Measurements from ENCODE around the gene CALR3.

Gene CALR3

DNA sequence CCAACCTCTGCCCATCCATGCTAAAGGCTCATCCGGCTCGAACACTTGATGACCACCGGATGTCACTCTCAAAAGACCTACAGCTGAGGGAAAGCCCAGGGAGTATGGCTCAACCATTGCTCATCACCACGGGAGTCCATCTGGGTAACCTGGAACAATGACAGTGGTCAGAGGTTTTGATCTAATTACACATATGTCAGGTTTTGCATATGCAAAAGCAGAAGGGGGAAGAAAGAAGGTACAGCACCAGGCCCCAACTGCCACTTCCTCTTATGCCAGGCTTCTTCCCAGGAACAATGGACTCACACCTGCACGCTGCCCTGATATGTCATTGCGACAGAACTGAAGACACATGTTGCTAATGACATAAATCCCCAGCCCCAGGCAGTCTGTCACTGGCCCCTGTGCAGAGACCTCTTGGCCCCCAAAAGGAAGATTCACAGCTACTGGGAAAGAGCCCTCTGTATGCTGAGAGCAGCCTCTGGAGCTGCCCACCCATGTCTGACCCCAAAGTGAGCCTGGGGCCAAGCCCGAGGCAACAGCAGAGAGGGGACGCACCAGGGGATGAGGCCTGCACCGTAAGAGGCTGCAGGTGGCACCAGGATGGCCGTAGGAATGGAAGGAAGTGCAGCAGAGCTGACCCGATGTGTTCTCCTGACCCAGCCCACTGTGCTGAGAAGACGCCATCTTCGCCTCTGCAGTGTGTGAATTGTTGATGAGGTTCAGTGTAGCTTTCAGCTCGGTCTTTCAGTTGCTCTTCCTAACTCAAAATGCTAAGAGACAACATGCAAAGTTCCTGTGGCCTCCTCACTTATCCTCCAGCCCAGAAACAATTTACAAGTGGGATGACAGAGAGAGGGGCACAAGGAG, 50.5 kb downstream of the CALR3 start:
- TF ChIP-seq, protein P1, sequence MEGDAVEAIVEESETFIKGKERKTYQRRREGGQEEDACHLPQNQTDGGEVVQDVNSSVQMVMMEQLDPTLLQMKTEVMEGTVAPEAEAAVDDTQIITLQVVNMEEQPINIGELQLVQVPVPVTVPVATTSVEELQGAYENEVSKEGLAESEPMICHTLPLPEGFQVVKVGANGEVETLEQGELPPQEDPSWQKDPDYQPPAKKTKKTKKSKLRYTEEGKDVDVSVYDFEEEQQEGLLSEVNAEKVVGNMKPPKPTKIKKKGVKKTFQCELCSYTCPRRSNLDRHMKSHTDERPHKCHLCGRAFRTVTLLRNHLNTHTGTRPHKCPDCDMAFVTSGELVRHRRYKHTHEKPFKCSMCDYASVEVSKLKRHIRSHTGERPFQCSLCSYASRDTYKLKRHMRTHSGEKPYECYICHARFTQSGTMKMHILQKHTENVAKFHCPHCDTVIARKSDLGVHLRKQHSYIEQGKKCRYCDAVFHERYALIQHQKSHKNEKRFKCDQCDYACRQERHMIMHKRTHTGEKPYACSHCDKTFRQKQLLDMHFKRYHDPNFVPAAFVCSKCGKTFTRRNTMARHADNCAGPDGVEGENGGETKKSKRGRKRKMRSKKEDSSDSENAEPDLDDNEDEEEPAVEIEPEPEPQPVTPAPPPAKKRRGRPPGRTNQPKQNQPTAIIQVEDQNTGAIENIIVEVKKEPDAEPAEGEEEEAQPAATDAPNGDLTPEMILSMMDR (IDR thresholded peaks at IDR 0.05; ENCODE audit: unreplicated experiment in 3 of 3), result no peak
- H3K9me3 Mint-ChIP-seq, result no peaks in the 10 kb centered on the region
- no peak overlapping the region for H3K4me3 Mint-ChIP-seq
- H3K36me3 Mint-ChIP-seq (ENCODE audit: low read depth), result peaks cover 13% of the 10 kb centered on the region
- peaks cover 47% of the 10 kb centered on the region for H3K4me1 Mint-ChIP-seq
- peak overlapping the region; percentile 97 to 98 (median 98) for H3K27ac Mint-ChIP-seq
- no peaks in the 10 kb centered on the region for H3K27me3 Mint-ChIP-seq (ENCODE audit: low read depth)

DNA sequence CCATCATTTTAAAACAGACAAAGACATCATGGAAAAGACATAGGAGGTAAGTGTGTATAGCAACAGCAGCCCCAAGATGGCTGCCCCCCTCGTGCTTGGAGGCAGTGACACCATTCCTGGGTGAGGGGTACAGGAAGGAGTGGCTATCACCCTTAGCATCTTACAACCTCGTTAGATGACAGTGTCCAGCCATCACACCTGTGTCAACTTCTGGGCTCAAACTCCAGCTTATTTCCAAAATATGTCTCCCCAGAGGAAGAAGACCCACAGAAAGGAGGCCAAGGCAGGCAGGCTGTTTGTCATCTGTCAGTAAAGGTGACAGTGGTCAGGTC, 51.7 kb downstream of the CALR3 start:
- peak overlapping the region in 1 of 3 experiments; percentile 33 for H3K27ac Mint-ChIP-seq
- peaks cover 47% of the 10 kb centered on the region for H3K4me1 Mint-ChIP-seq
- TF ChIP-seq, protein P1 (IDR thresholded peaks at IDR 0.05; ENCODE audit: unreplicated experiment in 3 of 3), result no peak
- no peak overlapping the region for H3K4me3 Mint-ChIP-seq
- H3K36me3 Mint-ChIP-seq (ENCODE audit: low read depth), result peaks cover 17% of the 10 kb centered on the region
- no peaks in the 10 kb centered on the region for H3K9me3 Mint-ChIP-seq
- H3K27me3 Mint-ChIP-seq (ENCODE audit: low read depth), result no peaks in the 10 kb centered on the region

DNA sequence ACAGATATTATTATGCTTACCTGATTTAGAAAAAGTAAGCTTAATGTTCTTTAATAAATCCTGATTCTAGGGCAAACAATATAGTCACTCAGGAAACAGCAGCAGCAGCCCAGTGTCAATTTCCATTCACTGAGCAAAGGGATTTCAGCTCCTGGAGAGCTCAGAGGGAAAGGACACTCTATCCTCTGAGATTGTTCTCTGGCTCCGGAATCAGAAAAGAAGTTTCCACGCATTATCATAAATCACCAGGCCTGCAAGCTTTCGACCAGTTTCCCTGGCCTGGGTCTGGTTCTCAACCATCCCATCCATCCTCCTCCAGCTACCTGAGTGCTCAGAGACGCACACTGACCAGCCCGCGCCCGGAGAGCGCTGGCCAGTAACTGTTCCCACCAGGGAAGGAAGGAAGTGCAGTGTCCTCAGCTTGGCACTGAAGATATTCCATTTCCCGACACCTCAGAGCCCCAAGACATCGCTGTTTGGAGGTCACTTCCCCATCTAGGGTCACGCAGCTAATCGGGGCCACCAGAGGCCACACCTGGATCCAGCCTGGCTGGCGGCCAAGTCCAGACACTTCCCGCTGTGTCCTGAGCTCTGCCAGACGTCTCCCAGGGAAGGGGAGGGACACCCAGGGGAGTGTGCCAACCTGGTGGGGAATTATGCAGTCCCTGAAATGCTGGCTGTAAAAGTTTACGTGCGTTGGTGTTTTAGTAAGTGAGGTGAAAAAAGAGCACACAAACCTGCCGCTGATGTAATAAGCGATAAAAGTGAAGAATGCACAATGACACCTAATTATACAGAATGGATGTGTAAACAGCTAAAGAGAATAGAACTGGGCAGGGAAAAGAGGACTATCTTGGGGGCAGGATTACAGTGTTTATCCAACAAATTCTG, 53.3 kb downstream of the CALR3 start:
- H3K27ac Mint-ChIP-seq, result peak overlapping the region; percentile 52 to 81 (median 68)
- peaks cover 21% of the 10 kb centered on the region for H3K36me3 Mint-ChIP-seq (ENCODE audit: low read depth)
- TF ChIP-seq, protein P1 (IDR thresholded peaks at IDR 0.05; ENCODE audit: unreplicated experiment in 3 of 3), result no peak
- no peak overlapping the region for H3K4me3 Mint-ChIP-seq
- no peaks in the 10 kb centered on the region for H3K27me3 Mint-ChIP-seq (ENCODE audit: low read depth)
- no peaks in the 10 kb centered on the region for H3K9me3 Mint-ChIP-seq
- peaks cover 43% of the 10 kb centered on the region for H3K4me1 Mint-ChIP-seq

DNA sequence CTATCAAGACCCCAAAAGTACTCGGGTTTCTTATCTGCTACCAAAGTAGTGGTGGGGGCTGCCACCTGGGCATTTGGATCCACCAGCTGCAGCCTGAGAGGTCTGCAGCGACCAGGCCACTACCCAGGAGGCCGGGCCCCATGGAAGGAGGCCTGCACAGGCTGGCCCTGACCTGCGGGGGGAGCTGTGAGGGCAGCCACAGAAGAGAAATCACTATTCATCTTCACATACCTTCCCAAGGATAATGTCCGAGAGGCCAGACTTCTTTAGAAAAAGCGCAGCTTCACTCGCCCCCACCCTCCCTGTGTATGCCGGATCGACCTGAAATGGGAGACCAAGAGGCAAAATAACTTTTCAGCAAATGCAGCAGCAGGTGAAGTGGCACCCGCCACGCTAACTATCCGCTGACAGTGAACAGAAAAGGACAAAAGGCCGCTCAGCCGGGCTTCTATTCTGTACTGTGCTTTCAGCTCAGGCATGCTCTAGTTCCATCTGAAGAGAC, 54.3 kb downstream of the CALR3 start:
- peak overlapping the region in 2 of 3 experiments; percentile 52 to 59 for H3K27ac Mint-ChIP-seq
- no peaks in the 10 kb centered on the region for H3K27me3 Mint-ChIP-seq (ENCODE audit: low read depth)
- peaks cover 36% of the 10 kb centered on the region for H3K4me1 Mint-ChIP-seq
- TF ChIP-seq, protein P1 (IDR thresholded peaks at IDR 0.05; ENCODE audit: unreplicated experiment in 3 of 3), result peak; percentile 10 to 41 (median 34)
- H3K36me3 Mint-ChIP-seq (ENCODE audit: low read depth), result peaks cover 30% of the 10 kb centered on the region
- no peak overlapping the region for H3K4me3 Mint-ChIP-seq
- H3K9me3 Mint-ChIP-seq, result no peaks in the 10 kb centered on the region

DNA sequence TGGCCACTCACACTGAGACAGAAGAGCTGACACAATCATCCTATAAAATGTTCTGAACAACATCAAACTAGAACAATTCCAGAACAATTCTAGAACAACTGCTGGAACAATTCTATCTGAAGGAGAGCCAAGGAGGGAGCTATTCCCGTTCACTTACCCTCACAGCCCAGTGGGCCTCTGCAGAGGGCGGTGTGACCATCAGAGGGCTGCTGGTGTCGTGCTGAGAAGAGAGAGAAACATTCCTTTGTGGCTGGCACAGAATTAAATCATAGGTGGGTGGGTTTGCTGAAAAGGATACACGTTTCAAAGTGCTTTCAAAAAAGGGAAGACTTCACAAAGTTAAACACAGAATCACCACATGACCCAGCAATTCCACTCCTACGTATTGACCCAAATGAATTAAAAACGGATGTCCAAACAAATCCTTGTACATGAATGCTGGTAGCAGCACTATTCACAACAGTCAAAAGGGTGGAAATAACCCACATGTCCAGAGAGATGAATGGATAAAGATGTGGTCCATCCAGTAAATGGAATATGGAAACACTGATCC, 59.1 kb downstream of the CALR3 start:
- Mint-ChIP-seq H3K4me3 (no peak overlapping the region), H3K36me3 (ENCODE audit: low read depth) (peaks cover 53% of the 10 kb centered on the region), H3K9me3 (no peaks in the 10 kb centered on the region), H3K27ac (peak overlapping the region in 2 of 3 experiments; percentile 71 to 86), H3K27me3 (ENCODE audit: low read depth) (no peaks in the 10 kb centered on the region), H3K4me1 (peaks cover 3% of the 10 kb centered on the region)
- TF ChIP-seq, protein P1 (IDR thresholded peaks at IDR 0.05; ENCODE audit: unreplicated experiment in 3 of 3), result no peak
